ENCODE results near the gene ITGB6.

The ITGB6 gene

DNA sequence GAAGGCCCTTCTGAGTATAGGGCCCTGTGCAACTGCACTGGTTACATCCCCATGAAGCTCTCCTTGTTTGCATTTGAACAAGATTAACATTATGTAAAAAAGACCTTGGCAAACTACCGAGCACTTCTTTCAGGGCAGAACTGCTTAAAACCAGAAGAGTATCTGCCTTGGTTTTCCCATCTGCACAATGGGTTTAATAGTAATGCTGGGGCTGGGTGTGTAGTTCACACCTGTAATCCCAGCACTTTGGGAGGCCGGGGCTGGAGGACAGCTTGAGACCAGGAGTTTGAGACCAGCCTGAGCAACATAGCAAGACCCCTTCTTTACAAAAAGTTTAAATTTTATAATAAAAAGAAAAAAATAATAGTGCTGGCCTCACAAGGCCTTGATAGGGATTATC is 146.1 kb downstream of the ITGB6 start:
- TF ChIP-seq TAF1 (IDR thresholded peaks at IDR 0.05; ENCODE audit: borderline replicate concordance, low read depth, low read length) (no peak), POLR2A (IDR thresholded peaks at IDR 0.05; ENCODE audit: low read depth, low read length) (no peak), POLR2AphosphoS5 (IDR thresholded peaks at IDR 0.05; ENCODE audit: low read depth, low read length) (no peak)
- no peak for DNase-seq (ENCODE audit: insufficient read length)
- no peak for FAIRE-seq

DNA sequence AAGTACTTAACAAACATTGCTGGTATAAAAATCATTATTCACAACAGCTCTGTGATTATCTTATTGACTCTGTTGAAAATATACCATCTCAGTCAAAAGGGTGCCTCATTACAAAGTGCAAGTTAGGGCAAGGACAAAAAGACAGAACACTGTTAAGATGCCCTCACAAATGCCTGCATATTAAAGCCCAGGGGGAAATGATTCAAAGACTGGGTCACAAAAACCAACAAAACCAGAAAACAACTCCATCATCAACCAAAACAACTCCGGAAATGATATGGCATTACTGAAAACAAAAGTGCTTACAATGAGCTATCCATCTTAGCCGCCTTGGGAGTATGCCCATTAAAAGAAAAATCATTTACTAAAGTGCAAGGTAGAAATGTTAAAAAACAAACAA is 147.5 kb downstream of the ITGB6 start:
- TF ChIP-seq POLR2AphosphoS5 (IDR thresholded peaks at IDR 0.05; ENCODE audit: low read depth, low read length) (no peak), TAF1 (IDR thresholded peaks at IDR 0.05; ENCODE audit: borderline replicate concordance, low read depth, low read length) (no peak)
- FAIRE-seq (no peak), DNase-seq (ENCODE audit: insufficient read length) (no peak)

GRCh38 chr2:160051371-160051800 is 148.7 kb downstream of the ITGB6 start:
- DNase-seq (ENCODE audit: insufficient read length) (no peak), FAIRE-seq (no peak)
- TF ChIP-seq POLR2AphosphoS5 (IDR thresholded peaks at IDR 0.05; ENCODE audit: low read depth, low read length) (no peak), TAF1 (IDR thresholded peaks at IDR 0.05; ENCODE audit: borderline replicate concordance, low read depth, low read length) (no peak), POLR2A (IDR thresholded peaks at IDR 0.05; ENCODE audit: low read depth, low read length) (no peak)

DNA sequence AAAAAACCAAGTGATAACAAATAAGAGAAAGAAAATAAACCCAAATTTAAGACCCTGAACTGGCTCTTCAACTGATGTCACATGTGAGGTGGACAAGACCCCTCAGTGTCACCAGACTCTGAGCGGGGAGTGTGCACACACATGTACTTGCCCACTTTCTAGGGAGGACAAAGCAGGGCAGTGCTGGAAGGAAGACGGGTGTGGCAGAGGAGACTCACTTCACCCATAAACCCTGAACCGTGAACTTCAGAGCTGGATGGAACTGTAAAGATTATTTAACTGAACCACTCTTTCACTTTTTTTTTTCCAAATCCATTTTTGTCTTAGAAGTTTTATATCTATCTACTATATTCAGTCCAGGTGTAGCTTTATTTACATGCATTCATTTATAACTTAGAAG is 149.9 kb downstream of the ITGB6 start:
- FAIRE-seq (no peak), DNase-seq (ENCODE audit: insufficient read length) (no peak)
- TF ChIP-seq TAF1 (IDR thresholded peaks at IDR 0.05; ENCODE audit: borderline replicate concordance, low read depth, low read length): no peak
- no peak for TF ChIP-seq POLR2A (IDR thresholded peaks at IDR 0.05; ENCODE audit: low read depth, low read length)
- no peak for TF ChIP-seq POLR2AphosphoS5 (IDR thresholded peaks at IDR 0.05; ENCODE audit: low read depth, low read length)
